HepG2 (cell line): ENCODE results near the gene FIS1. TPM values are rescaled to one million over a fixed set of nuclear protein-coding genes. Genes with fewer than 3 reads are reported as not detected.
A peak's percentile ranks its signal among the peaks of the same experiment; 100 is the strongest.

Experiments used
- ASH2L ChIP-seq: fragments of 300-600, 200-600 bp; sonication (generic); IDR thresholded peaks from 2 replicates; pipeline ENCODE4 v1.7.0; 2017; ENCODE audit warnings: low read depth, mild to moderate bottlenecking, moderate library complexity, mixed read lengths, low read length; ENCODE audit not compliant: insufficient read length
- BATF2 ChIP-seq: sonication (generic); formaldehyde crosslinking; IDR thresholded peaks from 2 replicates; pipeline ENCODE4 v1.8.0; 2022; ENCODE audit warnings: mild to moderate bottlenecking, missing genetic modification reagents, moderate library complexity
- IKZF4 ChIP-seq: sonication (generic); formaldehyde crosslinking; IDR thresholded peaks from 2 replicates; pipeline ENCODE4 v1.5.1; 2020; ENCODE audit warnings: borderline replicate concordance, mild to moderate bottlenecking, low read depth, missing genetic modification reagents; ENCODE audit errors: not compliant biosample characterization
- MLX ChIP-seq: IDR thresholded peaks from 2 replicates; pipeline ENCODE4 v1.6.1; 2016
- NCOA5 ChIP-seq: sonication (generic); formaldehyde crosslinking; IDR thresholded peaks from 2 replicates; pipeline ENCODE4 v1.4.0; 2020; ENCODE audit warnings: missing genetic modification reagents
- PHF8 ChIP-seq: sonication (generic); formaldehyde crosslinking; IDR thresholded peaks from 2 replicates; pipeline ENCODE4 v1.5.0; 2020; ENCODE audit warnings: missing genetic modification reagents
- POLR2AphosphoS2 ChIP-seq: IDR thresholded peaks from 2 replicates; pipeline ENCODE4 v1.6.1; 2011; ENCODE audit warnings: low read depth, low read length, improper control_type of control experiment
- RBAK ChIP-seq: sonication (generic); formaldehyde crosslinking; IDR thresholded peaks from 2 replicates; pipeline ENCODE4 v1.5.1; 2020; ENCODE audit warnings: mild to moderate bottlenecking, missing genetic modification reagents
- SETDB1 ChIP-seq: sonication (generic); formaldehyde crosslinking; IDR thresholded peaks from 2 replicates; pipeline ENCODE4 v1.5.1; 2020; ENCODE audit warnings: missing genetic modification reagents, mild to moderate bottlenecking, borderline replicate concordance
- SMAD1 ChIP-seq: sonication (generic); formaldehyde crosslinking; IDR thresholded peaks from 2 replicates; pipeline ENCODE4 v1.4.0; 2020; ENCODE audit warnings: missing genetic modification reagents, low read depth, mild to moderate bottlenecking, borderline replicate concordance
- SOX6 ChIP-seq, 2 experiments: fragments of 450-650 bp in 1 of 2; sonication (generic) in 1 of 2; formaldehyde crosslinking in 1 of 2; IDR thresholded peaks; 2 replicates each; pipeline versions ENCODE4 v1.4.0 to v1.6.1; 2017 to 2020; ENCODE audit warnings: antibody characterized with exemption in 1 of 2, mild to moderate bottlenecking in 1 of 2, missing genetic modification reagents in 1 of 2
- TBP ChIP-seq: sonication (generic); formaldehyde crosslinking; IDR thresholded peaks from 2 replicates; pipeline ENCODE4 v1.5.0; 2020; ENCODE audit warnings: missing genetic modification reagents
- TEAD3 ChIP-seq: optimal IDR thresholded peaks from 2 replicates; pipeline ENCODE3; 2016; ENCODE audit warnings: borderline replicate concordance
- ZNF180 ChIP-seq: sonication (generic); formaldehyde crosslinking; IDR thresholded peaks from 2 replicates; pipeline ENCODE4 v1.4.0; 2020; ENCODE audit warnings: low read depth, missing genetic modification reagents, borderline replicate concordance
- ZNF225 ChIP-seq: sonication (generic); formaldehyde crosslinking; IDR thresholded peaks from 2 replicates; pipeline ENCODE4 v1.4.0; 2020; ENCODE audit warnings: mild to moderate bottlenecking, missing genetic modification reagents
- ZNF34 ChIP-seq: sonication (generic); formaldehyde crosslinking; IDR thresholded peaks from 2 replicates; pipeline ENCODE4 v1.4.0; 2020; ENCODE audit warnings: mild to moderate bottlenecking, missing genetic modification reagents, borderline replicate concordance
- ZNF567 ChIP-seq: sonication (generic); formaldehyde crosslinking; IDR thresholded peaks from 2 replicates; pipeline ENCODE4 v1.8.1; 2023; ENCODE audit warnings: mild to moderate bottlenecking, missing genetic modification reagents, borderline replicate concordance
- ZNF616 ChIP-seq: sonication (generic); formaldehyde crosslinking; IDR thresholded peaks from 2 replicates; pipeline ENCODE4 v1.5.0; 2020; ENCODE audit warnings: low read depth, mild to moderate bottlenecking, missing genetic modification reagents
- ZNF713 ChIP-seq: sonication (generic); formaldehyde crosslinking; IDR thresholded peaks from 2 replicates; pipeline ENCODE4 v1.4.0; 2020; ENCODE audit warnings: mild to moderate bottlenecking, missing genetic modification reagents
- ZSCAN21 ChIP-seq: sonication (generic); formaldehyde crosslinking; IDR thresholded peaks from 2 replicates; pipeline ENCODE4 v1.8.0; 2022; ENCODE audit warnings: mild to moderate bottlenecking, missing genetic modification reagents, moderate library complexity, borderline replicate concordance
- polyA plus RNA-seq, 8 experiments: library from polyadenylated mRNA; depleted of rRNA in 3 of 8; stranded (reverse) in 7 of 8; unstranded in 1 of 8; fragments of >200 nt; fragmentation: Illumina TruSeq in 4 of 8; extraction: Trizol in 4 of 8; gene quantifications; 2 replicates each; pipeline versions ENCODE4 v1.2.1 to v1.2.3, GENCODE V29; 2011 to 2016; ENCODE audit warnings: low read depth in 4 of 8, missing spikeins in 1 of 8, mixed read lengths in 1 of 8; ENCODE audit not compliant: insufficient read depth in 1 of 8
- total RNA-seq, 5 experiments: library from RNA; depleted of rRNA; stranded (reverse); fragments of >200 nt; fragmentation: Illumina TruSeq; extraction: Trizol; gene quantifications; 2 replicates each; pipeline ENCODE4 v1.2.3, GENCODE V29; 2016; ENCODE audit warnings: low read depth in 1 of 5
- TF ChIP-seq, protein P1 (sequence below): sonication (generic); formaldehyde crosslinking; IDR thresholded peaks from 2 replicates; pipeline ENCODE4 v1.5.1; 2020; ENCODE audit warnings: mild to moderate bottlenecking, missing genetic modification reagents, borderline replicate concordance
- TF ChIP-seq, protein P2 (sequence below): sonication (generic); formaldehyde crosslinking; IDR thresholded peaks from 2 replicates; pipeline ENCODE4 v1.4.0; 2020; ENCODE audit warnings: missing genetic modification reagents
- TF ChIP-seq, protein P3 (sequence below): IDR thresholded peaks from 2 replicates; pipeline ENCODE4 v1.6.1; 2018; ENCODE audit warnings: missing genetic modification reagents, mild to moderate bottlenecking, missing compliant biosample characterization

The FIS1 gene
- total and polyA plus RNA-seq, 2 of the 13 experiments (the other 11 are each of a cell fraction or from before 2014, with no cell fraction given) = 97.5 to 101 TPM

GRCh38 chr7:101218236-101219125, 26.4 kb downstream of the FIS1 start (continued):
- TF ChIP-seq, protein P1, sequence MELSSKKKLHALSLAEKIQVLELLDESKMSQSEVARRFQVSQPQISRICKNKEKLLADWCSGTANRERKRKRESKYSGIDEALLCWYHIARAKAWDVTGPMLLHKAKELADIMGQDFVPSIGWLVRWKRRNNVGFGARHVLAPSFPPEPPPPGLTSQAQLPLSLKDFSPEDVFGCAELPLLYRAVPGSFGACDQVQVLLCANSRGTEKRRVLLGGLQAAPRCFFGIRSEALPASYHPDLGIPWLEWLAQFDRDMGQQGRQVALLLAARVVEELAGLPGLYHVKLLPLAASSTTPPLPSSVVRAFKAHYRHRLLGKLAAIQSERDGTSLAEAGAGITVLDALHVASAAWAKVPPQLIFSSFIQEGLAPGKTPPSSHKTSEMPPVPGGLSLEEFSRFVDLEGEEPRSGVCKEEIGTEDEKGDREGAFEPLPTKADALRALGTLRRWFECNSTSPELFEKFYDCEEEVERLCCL (CRISPR knock-in tag) = no peak
- no peak for TF ChIP-seq ZNF567
- no peak for TF ChIP-seq ZSCAN21 (CRISPR knock-in tag)
- TF ChIP-seq TBP (CRISPR knock-in tag) = no peak
- TF ChIP-seq ZNF713 (CRISPR knock-in tag) = no peak
- no peak for TF ChIP-seq ZNF180 (CRISPR knock-in tag)
- peak; percentile 63 for TF ChIP-seq ASH2L
- TF ChIP-seq, protein P2, sequence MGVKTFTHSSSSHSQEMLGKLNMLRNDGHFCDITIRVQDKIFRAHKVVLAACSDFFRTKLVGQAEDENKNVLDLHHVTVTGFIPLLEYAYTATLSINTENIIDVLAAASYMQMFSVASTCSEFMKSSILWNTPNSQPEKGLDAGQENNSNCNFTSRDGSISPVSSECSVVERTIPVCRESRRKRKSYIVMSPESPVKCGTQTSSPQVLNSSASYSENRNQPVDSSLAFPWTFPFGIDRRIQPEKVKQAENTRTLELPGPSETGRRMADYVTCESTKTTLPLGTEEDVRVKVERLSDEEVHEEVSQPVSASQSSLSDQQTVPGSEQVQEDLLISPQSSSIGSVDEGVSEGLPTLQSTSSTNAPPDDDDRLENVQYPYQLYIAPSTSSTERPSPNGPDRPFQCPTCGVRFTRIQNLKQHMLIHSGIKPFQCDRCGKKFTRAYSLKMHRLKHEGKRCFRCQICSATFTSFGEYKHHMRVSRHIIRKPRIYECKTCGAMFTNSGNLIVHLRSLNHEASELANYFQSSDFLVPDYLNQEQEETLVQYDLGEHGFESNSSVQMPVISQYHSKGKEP (CRISPR knock-in tag) = no peak
- TF ChIP-seq PHF8 (CRISPR knock-in tag) = peak; percentile 53
- TF ChIP-seq SMAD1 = no peak
- TF ChIP-seq, protein P3, sequence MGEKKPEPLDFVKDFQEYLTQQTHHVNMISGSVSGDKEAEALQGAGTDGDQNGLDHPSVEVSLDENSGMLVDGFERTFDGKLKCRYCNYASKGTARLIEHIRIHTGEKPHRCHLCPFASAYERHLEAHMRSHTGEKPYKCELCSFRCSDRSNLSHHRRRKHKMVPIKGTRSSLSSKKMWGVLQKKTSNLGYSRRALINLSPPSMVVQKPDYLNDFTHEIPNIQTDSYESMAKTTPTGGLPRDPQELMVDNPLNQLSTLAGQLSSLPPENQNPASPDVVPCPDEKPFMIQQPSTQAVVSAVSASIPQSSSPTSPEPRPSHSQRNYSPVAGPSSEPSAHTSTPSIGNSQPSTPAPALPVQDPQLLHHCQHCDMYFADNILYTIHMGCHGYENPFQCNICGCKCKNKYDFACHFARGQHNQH (CRISPR knock-in tag) = no peak
- no peak for TF ChIP-seq NCOA5
- no peak for TF ChIP-seq ZNF34 (CRISPR knock-in tag)
- TF ChIP-seq TEAD3 (CRISPR knock-in tag) = no peak
- TF ChIP-seq BATF2 (CRISPR knock-in tag) = no peak
- TF ChIP-seq ZNF616 (CRISPR knock-in tag) = no peak
- TF ChIP-seq RBAK = no peak
- no peak; the same call in 1 of the 2 replicates for TF ChIP-seq MLX (CRISPR knock-in tag)
- no peak for TF ChIP-seq POLR2AphosphoS2
- TF ChIP-seq IKZF4 (CRISPR knock-in tag) = no peak
- TF ChIP-seq SOX6 (IDR thresholded peaks at IDR 0.05) = no peak
- 0 out of 2 replicates have a peak, but pooled peaks have one; percentile 23 for TF ChIP-seq SOX6 (CRISPR knock-in tag; IDR thresholded peaks at IDR 0.05)
- TF ChIP-seq SETDB1 (CRISPR knock-in tag) = no peak
- TF ChIP-seq ZNF225 (CRISPR knock-in tag) = no peak
